PC-9 (cell line): Measurements from ENCODE around the gene PRTG.

ENCODE experiments used
- EZH2 ChIP-seq: fragments of 200-600 bp; sonication (generic); IDR thresholded peaks from 2 replicates; pipeline ENCODE4 v1.8.0; 2017; ENCODE audit warnings: antibody characterized with exemption, low read depth
- TF ChIP-seq, protein P1 (sequence below): fragments of 200-600 bp; sonication (generic); conservative IDR thresholded peaks from 2 replicates; pipeline ENCODE4 v1.6.1; 2017; ENCODE audit warnings: mixed run types, antibody characterized with exemption, mild to moderate bottlenecking, moderate library complexity

DNA sequence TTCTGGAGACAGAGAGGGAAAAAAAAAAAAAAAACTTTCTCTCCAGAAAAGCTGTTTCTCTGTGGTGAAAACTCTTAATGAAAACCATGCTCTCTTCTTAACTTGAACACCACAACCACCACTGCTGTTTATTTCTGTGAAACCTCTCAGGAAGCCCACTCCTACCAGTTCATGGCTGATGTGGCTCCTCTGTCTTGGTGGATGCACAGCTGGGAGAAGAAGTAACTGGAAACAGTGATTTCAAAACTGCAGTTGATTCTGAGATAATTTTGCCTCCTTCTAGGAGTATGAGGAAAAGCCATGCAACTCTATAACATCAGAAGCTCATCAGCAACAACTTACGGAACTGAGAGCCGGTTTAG is 114.6 kb downstream of the PRTG start:
- TF ChIP-seq, protein P1, sequence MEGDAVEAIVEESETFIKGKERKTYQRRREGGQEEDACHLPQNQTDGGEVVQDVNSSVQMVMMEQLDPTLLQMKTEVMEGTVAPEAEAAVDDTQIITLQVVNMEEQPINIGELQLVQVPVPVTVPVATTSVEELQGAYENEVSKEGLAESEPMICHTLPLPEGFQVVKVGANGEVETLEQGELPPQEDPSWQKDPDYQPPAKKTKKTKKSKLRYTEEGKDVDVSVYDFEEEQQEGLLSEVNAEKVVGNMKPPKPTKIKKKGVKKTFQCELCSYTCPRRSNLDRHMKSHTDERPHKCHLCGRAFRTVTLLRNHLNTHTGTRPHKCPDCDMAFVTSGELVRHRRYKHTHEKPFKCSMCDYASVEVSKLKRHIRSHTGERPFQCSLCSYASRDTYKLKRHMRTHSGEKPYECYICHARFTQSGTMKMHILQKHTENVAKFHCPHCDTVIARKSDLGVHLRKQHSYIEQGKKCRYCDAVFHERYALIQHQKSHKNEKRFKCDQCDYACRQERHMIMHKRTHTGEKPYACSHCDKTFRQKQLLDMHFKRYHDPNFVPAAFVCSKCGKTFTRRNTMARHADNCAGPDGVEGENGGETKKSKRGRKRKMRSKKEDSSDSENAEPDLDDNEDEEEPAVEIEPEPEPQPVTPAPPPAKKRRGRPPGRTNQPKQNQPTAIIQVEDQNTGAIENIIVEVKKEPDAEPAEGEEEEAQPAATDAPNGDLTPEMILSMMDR, result no peak
- no peak for TF ChIP-seq EZH2
